ENCODE measurements around the gene MAPRE3. TPM values are rescaled to one million over a fixed set of nuclear protein-coding genes. Genes with fewer than 3 reads are reported as not detected.

The MAPRE3 gene
- total and polyA plus RNA-seq, 2 donors (not counting 1 experiment from before 2014, with no cell fraction given) = 7.9 to 13.9 TPM

GRCh38 chr2:26986576-26986975 lies 16.1 kb downstream of the MAPRE3 start:
- H2AFZ ChIP-seq (ENCODE audit: low read length) = no peak overlapping the region
- H3K9ac ChIP-seq (ENCODE audit: insufficient read depth, low read length) = no peak overlapping the region
- H3K4me1 ChIP-seq (ENCODE audit: control insufficient read depth, extremely low read depth, insufficient read depth, low read length) = no peaks in the 10 kb centered on the region
- no peak overlapping the region for H3K27ac ChIP-seq (ENCODE audit: insufficient read depth, low read length)
- H3K4me3 ChIP-seq (replicated peaks in 1 of 4; ENCODE audit: control extremely low read depth in 1 of 4, insufficient read depth in 1 of 4, low read depth in 3 of 4, low read length in 4 of 4) = no peak overlapping the region
- H3K9me3 ChIP-seq (ENCODE audit: control insufficient read depth, insufficient read depth, low read depth, low read length) = no peaks in the 10 kb centered on the region
- peak in 1 of 2 donors; percentile 69 for DNase-seq (ENCODE audit: low read depth in 2 of 2)
- H4K20me1 ChIP-seq (ENCODE audit: control insufficient read depth, extremely low read depth, insufficient read depth, low read length) = peaks cover 2% of the 10 kb centered on the region
- H3K79me2 ChIP-seq (ENCODE audit: control insufficient read depth, insufficient read depth, low read length) = no peaks in the 10 kb centered on the region
- TF ChIP-seq CTCF (conservative IDR thresholded peaks at IDR 0.05 in 1 of 2, IDR thresholded peaks at IDR 0.05 in 1 of 2; ENCODE audit: low read depth in 1 of 2, low read length in 2 of 2) (no peak), EZH2 (IDR thresholded peaks at IDR 0.05; ENCODE audit: low read length, missing control alignments) (no peak)
- H3K27me3 ChIP-seq (ENCODE audit: control insufficient read depth, insufficient read depth, low read length) = no peaks in the 10 kb centered on the region
- H3K4me2 ChIP-seq (ENCODE audit: extremely low read depth, insufficient read depth, low read length) = no peak overlapping the region
- H3K36me3 ChIP-seq (ENCODE audit: control insufficient read depth, insufficient read depth, low read length) = no peaks in the 10 kb centered on the region

DNA sequence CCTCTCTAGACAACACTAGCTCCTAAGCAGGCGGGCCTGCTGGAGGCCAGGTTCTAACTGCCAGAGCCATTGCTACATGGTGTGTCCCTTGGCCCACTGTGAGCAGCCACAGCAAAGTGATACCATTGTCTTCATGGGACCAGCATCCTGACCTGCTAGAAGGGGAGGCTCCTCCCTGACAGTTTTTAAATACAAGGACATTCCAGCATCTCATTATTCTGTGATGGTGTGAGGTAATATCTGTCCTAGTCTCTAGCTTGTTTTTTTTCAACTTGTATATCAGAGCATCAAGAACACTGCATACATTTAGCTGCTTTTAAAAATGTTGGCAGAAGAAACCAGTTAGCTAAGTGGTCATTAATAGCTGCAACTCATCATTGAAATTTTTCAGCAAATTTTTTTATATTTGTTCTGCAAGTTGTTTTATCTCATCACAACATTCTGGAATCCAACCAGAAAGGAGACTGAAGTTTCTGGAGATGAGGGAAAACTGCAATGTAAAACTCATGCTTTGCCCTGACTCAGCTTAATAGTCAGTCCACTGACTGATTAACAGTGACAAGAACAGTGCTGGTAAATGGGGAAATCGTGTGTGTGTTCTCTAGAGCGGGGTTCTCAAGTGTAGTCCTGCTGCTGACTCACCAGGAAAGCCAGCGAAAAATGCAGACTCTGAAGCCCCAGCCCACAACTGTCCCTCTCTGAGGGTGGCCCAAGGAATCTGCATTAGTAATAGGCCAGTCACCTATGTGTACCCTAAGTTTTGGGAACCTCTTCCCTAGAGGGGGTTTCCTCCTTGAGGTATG lies 17.8 kb downstream of the MAPRE3 start:
- Histone ChIP-seq H3K9ac (ENCODE audit: insufficient read depth, low read length) (no peak overlapping the region), H4K20me1 (ENCODE audit: control insufficient read depth, extremely low read depth, insufficient read depth, low read length) (peaks cover 2% of the 10 kb centered on the region)

GRCh38 chr2:26989156-26989555 lies 18.7 kb downstream of the MAPRE3 start:
- no peak overlapping the region for H3K9ac ChIP-seq (ENCODE audit: insufficient read depth, low read length)
- H3K4me2 ChIP-seq (ENCODE audit: extremely low read depth, insufficient read depth, low read length) = no peak overlapping the region
- no peaks in the 10 kb centered on the region for H3K27me3 ChIP-seq (ENCODE audit: control insufficient read depth, insufficient read depth, low read length)
- no peaks in the 10 kb centered on the region for H3K4me1 ChIP-seq (ENCODE audit: control insufficient read depth, extremely low read depth, insufficient read depth, low read length)
- H4K20me1 ChIP-seq (ENCODE audit: control insufficient read depth, extremely low read depth, insufficient read depth, low read length) = peaks cover 2% of the 10 kb centered on the region
- H3K9me3 ChIP-seq (ENCODE audit: control insufficient read depth, insufficient read depth, low read depth, low read length) = no peaks in the 10 kb centered on the region
- no peak overlapping the region for H2AFZ ChIP-seq (ENCODE audit: low read length)
- H3K27ac ChIP-seq (ENCODE audit: insufficient read depth, low read length) = no peak overlapping the region
- no peak overlapping the region for H3K4me3 ChIP-seq (replicated peaks in 1 of 4; ENCODE audit: control extremely low read depth in 1 of 4, insufficient read depth in 1 of 4, low read depth in 3 of 4, low read length in 4 of 4)
- DNase-seq (ENCODE audit: low read depth in 2 of 2) = peak; percentile 22 to 68
- H3K79me2 ChIP-seq (ENCODE audit: control insufficient read depth, insufficient read depth, low read length) = no peaks in the 10 kb centered on the region
- no peaks in the 10 kb centered on the region for H3K36me3 ChIP-seq (ENCODE audit: control insufficient read depth, insufficient read depth, low read length)
- no peak for TF ChIP-seq EZH2 (IDR thresholded peaks at IDR 0.05; ENCODE audit: low read length, missing control alignments)
- no peak for TF ChIP-seq CTCF (conservative IDR thresholded peaks at IDR 0.05 in 1 of 2, IDR thresholded peaks at IDR 0.05 in 1 of 2; ENCODE audit: low read depth in 1 of 2, low read length in 2 of 2)

More for the DNA sequence above, 17.8 kb downstream of the MAPRE3 start:
- H3K4me1 ChIP-seq (ENCODE audit: control insufficient read depth, extremely low read depth, insufficient read depth, low read length) = no peaks in the 10 kb centered on the region
- H3K79me2 ChIP-seq (ENCODE audit: control insufficient read depth, insufficient read depth, low read length) = no peaks in the 10 kb centered on the region
- TF ChIP-seq CTCF (conservative IDR thresholded peaks at IDR 0.05 in 1 of 2, IDR thresholded peaks at IDR 0.05 in 1 of 2; ENCODE audit: low read depth in 1 of 2, low read length in 2 of 2) (no peak), EZH2 (IDR thresholded peaks at IDR 0.05; ENCODE audit: low read length, missing control alignments) (no peak)
- H3K9me3 ChIP-seq (ENCODE audit: control insufficient read depth, insufficient read depth, low read depth, low read length) = no peaks in the 10 kb centered on the region
- no peaks in the 10 kb centered on the region for H3K27me3 ChIP-seq (ENCODE audit: control insufficient read depth, insufficient read depth, low read length)
- no peak overlapping the region for H2AFZ ChIP-seq (ENCODE audit: low read length)
- no peak overlapping the region for H3K27ac ChIP-seq (ENCODE audit: insufficient read depth, low read length)
- peak; percentile 66 to 94 for DNase-seq (ENCODE audit: low read depth in 2 of 2)
- no peak overlapping the region for H3K4me2 ChIP-seq (ENCODE audit: extremely low read depth, insufficient read depth, low read length)
- H3K36me3 ChIP-seq (ENCODE audit: control insufficient read depth, insufficient read depth, low read length) = no peaks in the 10 kb centered on the region
- no peak overlapping the region for H3K4me3 ChIP-seq (replicated peaks in 1 of 4; ENCODE audit: control extremely low read depth in 1 of 4, insufficient read depth in 1 of 4, low read depth in 3 of 4, low read length in 4 of 4)

Measured in fibroblast of lung (primary cell).